H1 (cell line): ENCODE measurements around the gene MRPL28. TPM values are rescaled to one million over a fixed set of nuclear protein-coding genes. Genes with fewer than 3 reads are reported as not detected.
A peak's percentile ranks its signal among the peaks of the same experiment; 100 is the strongest.

Experiments
- FOSL1 ChIP-seq: IDR thresholded peaks from 2 replicates; pipeline ENCODE4 v1.6.1; 2011; ENCODE audit warnings: mild to moderate bottlenecking, low read depth, low read length, moderate library complexity; ENCODE audit not compliant: insufficient read depth
- KDM1A ChIP-seq: fragments of 200-600, 300-600 bp; sonication (generic); IDR thresholded peaks from 2 replicates; pipeline ENCODE4 v1.7.1; 2016; ENCODE audit warnings: mild to moderate bottlenecking, low read length, borderline replicate concordance
- polyA plus RNA-seq, 7 experiments: library from polyadenylated mRNA; depleted of rRNA in 3 of 7; stranded (reverse) in 5 of 7; unstranded in 2 of 7; fragments of >200 nt in 5 of 7; fragments of 200-250 nt in 2 of 7; gene quantifications; 1 replicate in 5 of 7; 2 replicates in 1 of 7; 4 replicates in 1 of 7; pipeline versions ENCODE4 v1.2.1 to v1.2.3, GENCODE V29; 2011 to 2013; ENCODE audit warnings: missing spikeins in 2 of 7, mixed read lengths in 2 of 7
- total RNA-seq: library from RNA; stranded (reverse); fragmentation: NEBNext Ultra II Directional; extraction: Animal tissue kit (Norgen Biotek cat#: 25700); gene quantifications from 2 replicates; pipeline ENCODE4 v1.2.1, GENCODE V29; 2021
- TF ChIP-seq, protein P1 (sequence below): IDR thresholded peaks from 2 replicates; pipeline ENCODE4 v1.6.1; 2012; ENCODE audit warnings: inconsistent platforms
- TF ChIP-seq, protein P2 (sequence below), 3 experiments: IDR thresholded peaks; 1 replicate in 2 of 3; 2 replicates in 1 of 3; pipeline versions ENCODE4 v1.5.1 to v1.6.1; 2011; ENCODE audit warnings: low read length in 3 of 3, mild to moderate bottlenecking in 3 of 3, inconsistent platforms in 2 of 3, low read depth in 1 of 3, moderate library complexity in 1 of 3; ENCODE audit not compliant: insufficient read depth in 1 of 3; ENCODE audit errors: control extremely low read depth in 1 of 3

The MRPL28 gene
- total and polyA plus RNA-seq, 2 of the 8 experiments (the other 6 are each of a cell fraction or from before 2014, with no cell fraction given): 88.9 to 188 TPM

DNA sequence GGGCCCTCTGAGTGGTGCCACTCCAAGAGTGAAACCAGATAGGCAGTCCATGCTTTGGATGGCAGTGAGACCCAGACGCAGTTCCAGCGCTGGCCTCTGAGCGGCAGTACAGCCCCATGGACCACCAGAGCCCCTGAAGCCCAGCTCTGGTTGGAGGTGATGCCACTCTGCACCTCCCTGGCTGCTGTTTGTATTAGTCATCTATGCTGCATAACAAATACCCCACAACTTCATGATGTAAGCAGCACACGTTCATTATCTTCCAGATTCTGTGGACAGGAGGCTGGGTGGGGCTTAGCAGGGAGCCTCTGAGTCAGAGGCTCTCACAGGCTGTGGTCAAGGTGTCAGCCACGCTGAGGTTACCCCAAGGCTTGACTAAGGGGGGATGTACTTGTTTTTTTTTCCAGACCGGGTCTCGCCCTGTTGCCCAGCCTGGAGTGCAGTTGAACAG is 21.6 kb upstream of the MRPL28 start (continued):
- TF ChIP-seq, protein P1, sequence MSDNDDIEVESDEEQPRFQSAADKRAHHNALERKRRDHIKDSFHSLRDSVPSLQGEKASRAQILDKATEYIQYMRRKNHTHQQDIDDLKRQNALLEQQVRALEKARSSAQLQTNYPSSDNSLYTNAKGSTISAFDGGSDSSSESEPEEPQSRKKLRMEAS: 0 out of 2 replicates have a peak, but pooled peaks have one; percentile 27
- TF ChIP-seq KDM1A: peak; percentile 97
- TF ChIP-seq, protein P2, sequence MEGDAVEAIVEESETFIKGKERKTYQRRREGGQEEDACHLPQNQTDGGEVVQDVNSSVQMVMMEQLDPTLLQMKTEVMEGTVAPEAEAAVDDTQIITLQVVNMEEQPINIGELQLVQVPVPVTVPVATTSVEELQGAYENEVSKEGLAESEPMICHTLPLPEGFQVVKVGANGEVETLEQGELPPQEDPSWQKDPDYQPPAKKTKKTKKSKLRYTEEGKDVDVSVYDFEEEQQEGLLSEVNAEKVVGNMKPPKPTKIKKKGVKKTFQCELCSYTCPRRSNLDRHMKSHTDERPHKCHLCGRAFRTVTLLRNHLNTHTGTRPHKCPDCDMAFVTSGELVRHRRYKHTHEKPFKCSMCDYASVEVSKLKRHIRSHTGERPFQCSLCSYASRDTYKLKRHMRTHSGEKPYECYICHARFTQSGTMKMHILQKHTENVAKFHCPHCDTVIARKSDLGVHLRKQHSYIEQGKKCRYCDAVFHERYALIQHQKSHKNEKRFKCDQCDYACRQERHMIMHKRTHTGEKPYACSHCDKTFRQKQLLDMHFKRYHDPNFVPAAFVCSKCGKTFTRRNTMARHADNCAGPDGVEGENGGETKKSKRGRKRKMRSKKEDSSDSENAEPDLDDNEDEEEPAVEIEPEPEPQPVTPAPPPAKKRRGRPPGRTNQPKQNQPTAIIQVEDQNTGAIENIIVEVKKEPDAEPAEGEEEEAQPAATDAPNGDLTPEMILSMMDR (IDR thresholded peaks at IDR 0.05; ENCODE audit: control extremely low read depth in 1 of 3, insufficient read depth in 1 of 3, low read depth in 1 of 3, low read length in 3 of 3): peak; percentile 94 to 100 (median 99)
- TF ChIP-seq FOSL1: no peak
